HG03095 (cell line): ENCODE measurements around the gene SCGB1D1.

Experiments used
- ATAC-seq: cut with Tn5 transposase; IDR thresholded peaks from one replicate; pipeline ENCODE4 v1.9.1; 2021; ENCODE audit warnings: moderate library complexity; ENCODE audit not compliant: unreplicated experiment

Gene SCGB1D1

GRCh38 chr11:62190011-62190410, at the start of gene SCGB1D1:
Gene SCGB1D1, plus strand, starts transcription at chr11:62190216. Its CDS starts 69 bp downstream, at chr11:62190285.
- ATAC-seq, result no peak

- ATAC-seq, result no peak
Observed at GRCh38 chr11:62140304-62141110, 49.5 kb upstream of the SCGB1D1 start.

- no peak for ATAC-seq
Observed at GRCh38 chr11:62141111-62142042, 48.6 kb upstream of the SCGB1D1 start.

- ATAC-seq, result no peak
Observed at GRCh38 chr11:62142043-62142375, 48.0 kb upstream of the SCGB1D1 start.

GRCh38 chr11:62142921-62143320, 47.1 kb upstream of the SCGB1D1 start:
- no peak for ATAC-seq

- ATAC-seq, result no peak
Observed at GRCh38 chr11:62143727-62144126, 46.3 kb upstream of the SCGB1D1 start.

GRCh38 chr11:62144641-62145255, 45.3 kb upstream of the SCGB1D1 start:
- no peak for ATAC-seq

- ATAC-seq, result no peak
Observed at GRCh38 chr11:62145261-62145871, 44.6 kb upstream of the SCGB1D1 start.

- no peak for ATAC-seq
Observed at GRCh38 chr11:62146476-62147200, 43.4 kb upstream of the SCGB1D1 start.

GRCh38 chr11:62147545-62147944, 42.5 kb upstream of the SCGB1D1 start:
- ATAC-seq, result no peak

- no peak for ATAC-seq
Observed at GRCh38 chr11:62148271-62148980, 41.6 kb upstream of the SCGB1D1 start.

GRCh38 chr11:62149986-62150886, 39.8 kb upstream of the SCGB1D1 start:
- no peak for ATAC-seq

- ATAC-seq, result no peak
Observed at GRCh38 chr11:62150887-62151736, 38.9 kb upstream of the SCGB1D1 start.

GRCh38 chr11:62151737-62152102, 38.3 kb upstream of the SCGB1D1 start:
- ATAC-seq, result no peak

- no peak for ATAC-seq
Observed at GRCh38 chr11:62152245-62153086, 37.5 kb upstream of the SCGB1D1 start.

GRCh38 chr11:62153087-62153395, 37.0 kb upstream of the SCGB1D1 start:
- no peak for ATAC-seq

- ATAC-seq, result no peak
Observed at GRCh38 chr11:62153617-62154016, 36.4 kb upstream of the SCGB1D1 start.
